DND-41 (cell line): ENCODE measurements around the gene TOR1B.

ENCODE experiments used
- CTCF ChIP-seq: IDR thresholded peaks from 2 replicates; pipeline ENCODE4 v1.5.1; 2012; ENCODE audit warnings: borderline replicate concordance, low read length, moderate library complexity, mild to moderate bottlenecking; ENCODE audit not compliant: poor library complexity, severe bottlenecking; ENCODE audit errors: extremely low read depth
- EZH2 ChIP-seq: IDR thresholded peaks from 3 replicates; pipeline ENCODE4 v1.6.1; 2012; ENCODE audit warnings: borderline replicate concordance, low read depth, mild to moderate bottlenecking, moderate library complexity, low read length, inconsistent platforms; ENCODE audit not compliant: severe bottlenecking

DNA sequence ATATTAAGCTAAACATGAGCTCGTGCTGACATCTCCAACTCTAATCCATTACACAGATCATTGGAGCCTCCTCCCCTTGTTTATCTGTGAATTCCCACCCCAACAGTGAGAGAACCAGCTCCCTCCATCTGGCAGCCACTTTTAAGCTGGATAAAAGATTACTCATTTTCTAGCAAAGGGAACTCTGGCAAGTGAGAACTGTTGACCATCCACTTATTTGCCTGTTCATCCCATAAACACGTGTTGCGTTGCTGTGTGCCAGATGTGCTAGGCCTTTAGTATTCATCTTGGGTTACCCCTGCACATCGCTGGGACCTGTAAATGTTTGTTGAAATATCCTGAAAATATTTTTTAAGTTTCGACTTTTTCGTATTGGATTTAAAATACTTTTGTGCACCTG is 23.4 kb downstream of the TOR1B start:
- no peak for TF ChIP-seq CTCF
- TF ChIP-seq EZH2 = no peak
